SU-DHL-6 (cell line): ENCODE measurements around the gene PPL.

Experiments used
- EZH2phosphoT487 ChIP-seq: fragments of 200-600 bp; sonication (generic), shearing (Covaris generic); conservative IDR thresholded peaks from 2 replicates; pipeline ENCODE4 v1.6.1; 2018; ENCODE audit warnings: mild to moderate bottlenecking, antibody characterized with exemption, low read length, moderate library complexity, mixed read lengths
- TF ChIP-seq, protein P1 (sequence below): fragments of 200-600 bp; sonication (generic); IDR thresholded peaks from one replicate; pipeline ENCODE4 v1.5.1; 2017; ENCODE audit warnings: antibody characterized with exemption, mild to moderate bottlenecking, low read length, moderate library complexity; ENCODE audit not compliant: insufficient read depth, poor library complexity, severe bottlenecking

DNA sequence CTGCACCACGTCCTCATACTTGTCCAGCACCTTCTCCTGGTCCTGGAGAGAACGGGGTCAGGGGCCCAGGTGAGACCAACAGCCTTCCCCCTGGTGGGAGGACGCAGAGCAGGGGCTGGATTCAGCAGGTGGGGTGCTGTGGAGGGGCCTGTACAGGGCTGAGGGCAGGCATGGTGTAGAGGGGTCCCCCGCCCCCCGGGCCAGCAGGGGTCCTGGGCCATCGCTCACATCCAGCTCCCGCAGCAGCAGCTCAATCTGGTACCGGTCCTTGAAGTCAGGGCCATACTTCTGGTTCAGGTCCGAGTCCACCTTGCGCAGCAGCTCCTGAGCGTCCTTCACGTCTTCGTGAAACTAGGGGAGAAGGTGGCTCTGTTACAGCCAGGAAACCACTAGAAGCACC is 41.6 kb downstream of the PPL start:
- TF ChIP-seq, protein P1, sequence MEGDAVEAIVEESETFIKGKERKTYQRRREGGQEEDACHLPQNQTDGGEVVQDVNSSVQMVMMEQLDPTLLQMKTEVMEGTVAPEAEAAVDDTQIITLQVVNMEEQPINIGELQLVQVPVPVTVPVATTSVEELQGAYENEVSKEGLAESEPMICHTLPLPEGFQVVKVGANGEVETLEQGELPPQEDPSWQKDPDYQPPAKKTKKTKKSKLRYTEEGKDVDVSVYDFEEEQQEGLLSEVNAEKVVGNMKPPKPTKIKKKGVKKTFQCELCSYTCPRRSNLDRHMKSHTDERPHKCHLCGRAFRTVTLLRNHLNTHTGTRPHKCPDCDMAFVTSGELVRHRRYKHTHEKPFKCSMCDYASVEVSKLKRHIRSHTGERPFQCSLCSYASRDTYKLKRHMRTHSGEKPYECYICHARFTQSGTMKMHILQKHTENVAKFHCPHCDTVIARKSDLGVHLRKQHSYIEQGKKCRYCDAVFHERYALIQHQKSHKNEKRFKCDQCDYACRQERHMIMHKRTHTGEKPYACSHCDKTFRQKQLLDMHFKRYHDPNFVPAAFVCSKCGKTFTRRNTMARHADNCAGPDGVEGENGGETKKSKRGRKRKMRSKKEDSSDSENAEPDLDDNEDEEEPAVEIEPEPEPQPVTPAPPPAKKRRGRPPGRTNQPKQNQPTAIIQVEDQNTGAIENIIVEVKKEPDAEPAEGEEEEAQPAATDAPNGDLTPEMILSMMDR: no peak
- no peak for TF ChIP-seq EZH2phosphoT487
